Activated T-cell treated with anti-CD3 and anti-CD28 coated beads for 24 hours (primary cell): Measurements from ENCODE around the gene NAA20.
"Not testable (repeated sequence)": the region's sequence is repeated elsewhere in the genome, so short reads cannot be mapped to it uniquely, and the experiment has no call there.

Source experiments
- DNase-seq: peaks from one replicate; pipeline ENCODE4 v3.0.0-alpha.2; 2020; ENCODE audit warnings: low read depth

The NAA20 gene

GRCh38 chr20:19991854-19992253 lies 25.3 kb upstream of the NAA20 start:
- no peak for DNase-seq

- no peak for DNase-seq
These were observed 23.9 kb upstream of the NAA20 start for GRCh38 chr20:19992996-19993908.

GRCh38 chr20:19993958-19994669 lies 23.0 kb upstream of the NAA20 start:
- no peak for DNase-seq

DNA sequence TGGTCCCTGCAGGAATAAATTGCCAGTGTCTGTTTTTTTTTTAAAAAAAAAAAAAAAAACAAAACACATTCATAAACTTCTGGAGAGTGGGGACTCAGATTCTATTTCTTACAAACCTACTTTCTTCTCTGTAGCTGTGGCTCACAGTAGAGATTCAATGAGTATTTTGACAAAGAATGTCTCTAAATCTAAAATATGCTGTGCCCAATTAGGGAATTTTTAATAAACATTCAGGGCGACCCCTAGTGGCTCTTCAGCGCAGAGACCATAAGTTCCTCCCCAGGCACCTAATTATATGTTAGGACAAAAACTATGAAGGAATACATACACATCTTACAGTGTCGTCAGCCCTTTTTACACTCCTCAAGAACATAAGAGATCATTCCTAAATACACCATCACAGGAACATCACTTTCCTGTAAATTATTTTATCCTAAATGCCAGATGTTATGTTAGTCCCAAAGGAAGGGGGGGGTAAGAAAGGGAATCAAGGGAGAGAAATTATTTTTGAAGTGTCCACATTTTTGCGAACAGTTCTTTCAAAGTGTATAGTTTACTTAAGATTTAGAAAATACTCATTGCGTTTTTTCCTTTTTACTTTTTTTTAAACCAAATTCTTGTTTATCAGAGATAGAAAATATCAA lies 21.8 kb upstream of the NAA20 start:
- no peak for DNase-seq

DNA sequence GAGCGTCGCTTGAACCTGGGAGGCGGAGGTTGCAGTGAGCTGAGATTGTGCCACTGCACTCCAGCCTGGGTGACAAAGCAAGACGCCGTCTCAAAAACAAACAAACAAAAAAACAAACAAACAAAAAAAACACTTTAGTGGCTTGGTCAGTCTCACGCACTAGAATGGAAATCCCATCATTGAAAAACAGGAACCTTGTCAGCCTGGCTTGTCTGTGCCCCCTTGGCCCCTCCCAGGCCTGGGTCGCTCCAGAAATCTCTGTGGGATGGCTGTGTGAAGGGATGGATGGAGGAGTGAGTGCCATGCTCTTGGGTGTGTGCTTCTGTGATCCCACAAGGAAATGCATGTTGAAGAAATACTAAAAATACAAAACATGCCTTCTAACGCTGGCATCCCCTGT lies 20.9 kb upstream of the NAA20 start:
- DNase-seq = no peak

DNA sequence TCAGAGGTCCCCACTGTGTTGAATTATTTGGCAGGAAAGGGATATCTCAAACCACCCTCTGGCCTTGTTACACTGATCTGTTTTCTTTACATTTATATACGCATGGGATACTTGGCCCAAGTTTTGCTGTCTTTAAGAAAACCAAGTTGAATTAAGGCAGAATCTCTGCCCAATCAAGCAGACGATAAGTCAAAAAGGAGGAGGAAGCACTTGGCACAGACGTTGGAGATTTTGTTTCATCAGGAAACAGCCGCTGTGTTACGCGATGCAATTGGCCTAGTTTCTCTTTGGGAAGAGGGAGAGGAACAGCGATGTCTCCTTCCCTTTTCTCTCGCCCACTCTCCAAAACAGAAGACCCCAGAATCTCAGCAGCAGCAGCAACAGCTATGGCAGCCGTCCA lies 20.2 kb upstream of the NAA20 start:
- no peak for DNase-seq

- DNase-seq = no peak
These were observed 18.0 kb upstream of the NAA20 start for GRCh38 chr20:19998990-19999705.

GRCh38 chr20:20000211-20000968 lies 16.8 kb upstream of the NAA20 start:
- DNase-seq = no peak

DNA sequence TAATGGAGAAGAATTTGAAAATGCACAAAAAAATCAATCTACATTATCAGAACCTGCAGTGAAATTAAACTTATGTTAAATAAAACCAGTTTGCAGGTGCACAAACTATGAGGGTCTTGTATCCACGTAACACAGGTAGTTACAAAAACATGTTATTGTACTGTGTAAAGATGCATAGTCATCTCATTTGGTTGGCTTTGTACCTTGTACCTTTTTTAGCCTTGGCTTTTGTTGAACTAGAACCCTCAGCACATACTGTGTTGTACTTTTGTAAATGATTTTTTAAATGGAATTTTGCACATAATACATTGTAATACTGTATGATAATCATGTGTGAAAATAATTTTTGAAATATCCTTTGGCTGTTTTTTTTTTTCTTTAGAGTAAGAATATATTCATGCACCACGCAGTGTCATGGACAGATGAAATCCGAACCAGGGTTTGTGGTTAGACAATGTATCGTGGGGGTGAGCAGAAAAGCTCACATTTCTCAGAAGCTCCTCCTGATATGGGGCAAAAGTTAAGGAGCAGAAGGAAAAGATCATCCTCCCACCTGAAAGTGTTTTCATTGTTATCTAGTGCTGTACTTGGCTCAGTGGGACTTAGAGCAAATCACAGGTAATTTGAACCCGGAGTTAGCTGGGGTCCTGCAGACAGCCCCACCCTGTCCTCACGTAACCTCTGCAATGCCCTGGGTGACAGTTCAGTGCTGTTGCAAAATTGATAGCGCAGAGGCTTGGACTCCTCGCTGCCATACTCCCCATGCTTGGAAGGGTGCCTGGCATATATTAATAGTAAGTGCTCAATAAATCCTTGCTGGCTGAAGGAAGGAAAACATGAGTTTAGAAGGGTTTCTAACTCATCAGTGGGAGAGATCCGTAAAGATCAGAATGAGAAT lies 14.8 kb upstream of the NAA20 start:
- DNase-seq = no peak

DNA sequence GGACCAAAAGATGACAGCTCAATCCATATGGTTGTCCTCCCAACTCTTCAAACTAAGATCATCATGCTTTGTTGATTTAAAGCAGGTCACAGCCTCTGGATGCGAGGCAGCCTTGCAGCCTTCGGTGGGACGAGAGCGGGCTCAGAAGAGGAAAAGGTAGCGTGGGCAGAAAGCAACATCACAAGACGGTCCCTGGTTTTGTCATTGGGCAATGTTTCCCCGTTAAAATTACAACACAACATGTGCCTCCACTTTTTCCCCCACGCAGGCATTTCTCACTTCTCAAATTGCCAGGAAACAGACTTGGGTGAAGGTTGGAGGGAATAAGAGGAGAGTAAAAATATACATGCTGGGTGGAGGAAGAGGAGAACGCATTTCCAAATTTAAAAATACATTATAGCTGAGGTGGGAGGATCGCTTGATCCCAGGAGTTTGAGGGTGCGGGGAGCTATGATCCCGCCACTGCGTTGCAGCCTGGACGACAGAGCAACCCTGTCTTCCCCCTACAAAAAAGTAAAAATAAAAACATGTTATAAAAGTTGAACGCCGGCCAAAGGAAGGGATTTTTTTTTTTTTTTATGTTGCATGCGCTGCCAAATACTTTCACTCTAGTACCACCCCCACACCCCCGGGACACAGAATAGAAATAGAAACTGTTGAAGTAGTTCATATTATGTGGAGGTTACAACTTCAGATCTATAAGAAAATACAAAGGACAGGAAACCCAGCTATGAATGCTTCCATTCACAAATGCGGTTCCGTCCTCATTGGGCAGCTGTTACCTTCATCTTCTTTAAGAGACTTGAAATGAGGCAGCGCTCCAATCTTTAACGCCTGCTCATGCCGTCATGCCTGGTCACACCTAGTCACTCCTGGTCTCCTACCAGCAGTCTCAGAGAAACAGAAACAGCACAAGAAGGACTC lies 13.9 kb upstream of the NAA20 start:
- no peak for DNase-seq

DNA sequence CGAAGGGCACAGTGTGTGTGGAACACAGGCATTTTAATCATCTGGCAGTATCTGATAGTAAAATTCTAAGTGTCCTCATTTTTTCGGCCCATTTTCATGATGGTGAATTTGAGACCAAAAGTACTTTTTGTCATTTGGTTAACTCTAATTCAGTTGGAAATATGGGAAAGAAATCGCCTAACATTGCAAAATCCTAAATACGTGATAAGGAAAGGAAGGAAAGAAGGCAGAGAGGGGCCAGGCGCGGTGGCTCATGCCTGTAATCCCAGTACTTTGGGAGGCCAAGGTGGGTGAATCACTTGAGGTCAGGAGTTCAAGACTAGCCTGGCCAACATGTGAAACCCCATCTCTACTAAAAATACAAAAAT lies 13.2 kb upstream of the NAA20 start:
- not testable (repeated sequence) for DNase-seq

- DNase-seq = no peak
These were observed 11.8 kb upstream of the NAA20 start for GRCh38 chr20:20005342-20005741.

DNA sequence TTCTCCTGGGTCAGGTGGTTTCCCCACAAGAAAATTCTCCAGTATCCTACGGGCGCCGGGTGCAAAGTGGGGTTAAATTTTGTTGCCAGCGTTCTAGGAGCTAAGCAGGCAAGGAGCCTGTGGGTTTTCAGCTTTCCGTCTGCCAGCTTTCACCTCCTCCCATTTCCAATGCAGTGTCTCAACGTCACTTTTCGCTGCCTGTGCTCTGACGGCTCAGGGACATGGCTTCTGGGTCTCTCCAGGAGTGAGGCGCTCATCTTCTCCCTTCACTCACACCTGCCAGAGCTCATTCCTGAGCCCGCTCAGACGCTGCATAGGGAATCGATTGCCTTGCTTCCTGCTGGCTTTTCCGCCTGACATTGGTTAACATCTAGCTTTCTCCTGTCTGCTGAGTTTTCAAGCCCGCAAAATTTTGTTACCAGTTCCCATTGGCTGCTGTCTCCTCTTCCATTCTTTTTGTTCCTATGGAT lies 7.3 kb upstream of the NAA20 start:
- DNase-seq = no peak

- no peak for DNase-seq
These were observed 6.3 kb upstream of the NAA20 start for GRCh38 chr20:20010639-20011500.

DNA sequence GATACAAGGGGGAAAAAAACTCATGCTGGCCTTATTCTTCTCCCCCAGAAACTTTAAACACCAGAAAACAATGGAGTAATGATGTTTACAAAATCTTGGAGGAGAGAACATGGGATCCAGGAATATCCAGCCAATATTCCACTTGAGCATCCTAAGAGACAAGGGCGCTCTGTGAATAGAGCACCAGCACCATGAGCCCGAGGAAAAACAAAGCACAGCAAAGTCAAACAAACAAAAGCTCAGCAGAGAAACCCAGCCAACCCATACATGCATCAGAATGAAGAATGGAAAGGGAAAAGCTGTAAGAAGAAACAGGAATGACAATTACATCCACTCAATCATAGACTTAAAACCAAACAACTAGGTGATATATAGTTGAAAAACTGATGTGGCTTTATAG lies 4.6 kb upstream of the NAA20 start:
- DNase-seq = no peak

DNA sequence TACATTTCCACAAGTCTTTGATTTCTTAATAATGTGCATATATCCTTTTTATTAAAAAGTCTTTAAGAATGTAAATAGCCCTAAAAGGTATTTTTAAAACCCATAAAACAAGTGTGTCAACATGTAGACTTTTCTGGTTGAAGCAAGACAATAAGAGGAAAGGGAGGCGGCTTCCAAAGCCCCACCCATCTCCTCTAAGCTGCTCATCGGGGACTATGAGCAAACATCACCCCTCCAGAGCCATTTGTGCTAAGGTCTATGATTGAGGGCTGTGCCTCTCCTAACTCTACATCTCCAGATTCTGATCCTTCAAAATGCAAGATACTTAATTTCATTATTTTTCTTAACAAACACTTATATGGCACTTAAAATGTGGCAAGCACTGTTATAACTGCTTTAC lies 2.5 kb upstream of the NAA20 start:
- DNase-seq = no peak

GRCh38 chr20:20017844-20018185 lies 653 bp downstream of the NAA20 start:
- no peak for DNase-seq

DNA sequence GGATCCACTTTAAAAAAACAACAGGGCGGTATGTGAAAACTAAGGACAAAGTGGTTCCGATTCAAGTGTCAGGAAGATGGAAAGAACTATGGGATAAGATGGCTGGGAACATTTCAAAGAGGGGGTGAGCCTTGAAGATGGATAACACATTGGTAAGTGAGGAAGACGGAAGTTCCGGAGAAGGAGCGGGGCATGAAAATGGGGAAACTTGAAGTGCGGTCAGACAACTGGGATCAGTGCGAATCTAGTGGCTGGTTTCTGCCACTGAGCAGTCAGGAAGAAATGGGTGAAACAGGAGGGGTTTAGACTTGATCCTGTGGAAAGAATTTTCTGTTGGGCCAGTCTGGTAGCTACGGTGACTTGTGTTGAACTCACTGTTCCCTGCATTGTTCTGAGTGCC lies 1.2 kb downstream of the NAA20 start:
- no peak for DNase-seq
